HL-60 (cell line): ENCODE measurements around the gene TBC1D1.

Experiments used
- POLR2AphosphoS5 ChIP-seq: IDR thresholded peaks from 2 replicates; pipeline ENCODE4 v1.6.1; 2012; ENCODE audit warnings: low read depth
- SPI1 ChIP-seq: IDR thresholded peaks from 2 replicates; pipeline ENCODE4 v1.6.1; 2012; ENCODE audit warnings: low read depth, mild to moderate bottlenecking, borderline replicate concordance
- TF ChIP-seq, protein P1 (sequence below): IDR thresholded peaks from one replicate; pipeline ENCODE4 v1.5.1; 2011; ENCODE audit warnings: low read length, control low read depth, inconsistent platforms; ENCODE audit not compliant: insufficient read depth

- TF ChIP-seq, protein P1, sequence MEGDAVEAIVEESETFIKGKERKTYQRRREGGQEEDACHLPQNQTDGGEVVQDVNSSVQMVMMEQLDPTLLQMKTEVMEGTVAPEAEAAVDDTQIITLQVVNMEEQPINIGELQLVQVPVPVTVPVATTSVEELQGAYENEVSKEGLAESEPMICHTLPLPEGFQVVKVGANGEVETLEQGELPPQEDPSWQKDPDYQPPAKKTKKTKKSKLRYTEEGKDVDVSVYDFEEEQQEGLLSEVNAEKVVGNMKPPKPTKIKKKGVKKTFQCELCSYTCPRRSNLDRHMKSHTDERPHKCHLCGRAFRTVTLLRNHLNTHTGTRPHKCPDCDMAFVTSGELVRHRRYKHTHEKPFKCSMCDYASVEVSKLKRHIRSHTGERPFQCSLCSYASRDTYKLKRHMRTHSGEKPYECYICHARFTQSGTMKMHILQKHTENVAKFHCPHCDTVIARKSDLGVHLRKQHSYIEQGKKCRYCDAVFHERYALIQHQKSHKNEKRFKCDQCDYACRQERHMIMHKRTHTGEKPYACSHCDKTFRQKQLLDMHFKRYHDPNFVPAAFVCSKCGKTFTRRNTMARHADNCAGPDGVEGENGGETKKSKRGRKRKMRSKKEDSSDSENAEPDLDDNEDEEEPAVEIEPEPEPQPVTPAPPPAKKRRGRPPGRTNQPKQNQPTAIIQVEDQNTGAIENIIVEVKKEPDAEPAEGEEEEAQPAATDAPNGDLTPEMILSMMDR, result no peak
- TF ChIP-seq SPI1, result no peak
- TF ChIP-seq POLR2AphosphoS5, result no peak
Observed at GRCh38 chr4:38136604-38137003, 245.7 kb downstream of the TBC1D1 start.
